Activated CD4-positive, CD25-positive, alpha-beta regulatory T cell (primary cell): ENCODE results near the gene CDC20B.
"Not testable (repeated sequence)": the region's sequence is repeated elsewhere in the genome, so short reads cannot be mapped to it uniquely, and the experiment has no call there.

Experiments used
- DNase-seq, 4 experiments: peaks; one replicate each; lab custom pipeline; 2025; lab: John Stamatoyannopoulos, UW

The CDC20B gene

DNA sequence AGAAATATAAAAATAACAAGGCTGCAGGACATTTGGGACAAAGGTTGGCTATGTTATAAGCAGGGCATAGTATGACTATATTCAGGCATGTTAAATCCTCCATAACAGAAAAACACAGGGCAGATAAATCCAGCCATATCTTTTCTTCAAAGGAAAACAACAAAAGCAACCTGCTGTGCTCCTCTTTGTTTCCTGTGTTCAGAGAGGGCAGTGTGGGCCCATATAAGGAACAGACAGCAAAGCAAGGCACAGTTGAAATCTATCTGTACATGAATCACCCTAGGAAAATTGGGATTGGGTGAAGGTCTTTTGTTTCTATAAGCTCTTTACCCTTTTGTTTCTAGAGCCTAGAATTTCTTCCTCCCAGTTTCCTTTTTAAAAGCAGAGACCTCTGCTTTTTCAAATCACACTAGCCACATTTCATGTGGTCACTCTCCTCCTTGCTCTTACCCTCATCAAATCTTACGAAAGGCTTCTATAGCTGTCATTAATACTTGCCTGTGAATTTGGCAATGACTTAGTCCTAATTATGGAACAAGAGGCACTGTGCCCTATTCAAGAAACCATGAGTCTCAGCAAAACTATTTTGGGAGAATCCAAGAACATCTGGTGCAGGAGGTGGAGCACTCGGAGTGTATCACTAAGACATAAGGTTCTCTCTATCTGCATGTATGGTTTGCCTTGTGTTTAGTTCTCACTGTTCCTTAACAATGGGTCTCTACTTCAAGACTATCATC, 68.8 kb downstream of the CDC20B start:
- DNase-seq = no peak

DNA sequence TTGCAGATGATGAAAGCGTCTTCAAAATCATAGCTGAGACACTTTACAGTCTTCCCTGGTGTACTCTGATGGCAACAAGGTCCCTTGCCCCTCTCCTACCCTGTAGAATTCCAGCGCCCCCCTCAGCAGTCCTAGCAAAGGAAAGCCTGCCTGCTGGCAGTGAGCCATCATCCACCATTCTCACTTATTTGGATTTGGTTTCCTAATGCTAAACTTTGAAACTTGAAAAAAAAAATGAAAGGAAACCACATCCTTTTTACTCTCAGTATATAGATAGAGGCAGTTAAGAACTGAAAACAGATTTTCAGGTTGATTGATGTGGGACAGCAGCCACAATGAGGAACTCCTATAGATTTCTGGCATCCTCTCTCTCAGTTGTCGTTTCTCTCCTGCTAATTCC, 70.6 kb downstream of the CDC20B start, which contains the start of gene GZMA:
Gene GZMA (plus strand): TSS at position 299 of the 400 bp plus-strand sequence. CDS start 37 bp downstream, at position 336.
- DNase-seq = no peak

DNA sequence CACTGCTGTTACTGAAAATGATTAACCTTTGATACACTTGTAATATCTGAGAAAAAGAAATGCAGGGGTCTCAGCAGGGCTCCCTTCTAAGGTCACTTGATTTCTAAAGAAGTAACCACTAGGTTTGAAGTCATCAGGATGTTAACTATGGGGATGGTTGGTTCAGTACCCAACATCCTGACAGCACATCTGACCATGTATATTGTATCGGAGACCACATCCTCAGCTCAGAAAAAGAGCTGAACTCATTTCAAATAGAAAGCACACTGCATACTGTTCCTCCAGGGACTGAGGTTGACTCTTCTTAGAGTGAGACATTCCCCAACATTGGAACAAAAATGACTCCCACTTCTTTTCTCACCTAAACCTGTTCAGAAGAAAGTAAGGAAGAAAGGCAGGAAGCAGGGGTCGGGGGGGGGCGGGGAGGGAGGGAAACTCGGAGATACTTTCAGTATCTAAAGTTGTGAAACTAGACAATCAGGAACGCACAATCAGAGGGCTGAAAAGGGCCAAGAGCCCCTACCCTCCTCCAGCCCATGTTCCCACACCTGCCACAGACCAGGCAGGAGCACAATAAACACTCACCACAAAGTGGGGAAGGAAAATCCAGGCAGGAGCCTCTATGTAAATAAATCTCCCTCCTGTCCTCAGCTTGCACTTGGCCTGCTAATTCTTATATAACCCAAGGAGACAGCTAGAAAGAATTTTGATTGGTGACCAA, 71.3 kb downstream of the CDC20B start:
- no peak for DNase-seq

DNA sequence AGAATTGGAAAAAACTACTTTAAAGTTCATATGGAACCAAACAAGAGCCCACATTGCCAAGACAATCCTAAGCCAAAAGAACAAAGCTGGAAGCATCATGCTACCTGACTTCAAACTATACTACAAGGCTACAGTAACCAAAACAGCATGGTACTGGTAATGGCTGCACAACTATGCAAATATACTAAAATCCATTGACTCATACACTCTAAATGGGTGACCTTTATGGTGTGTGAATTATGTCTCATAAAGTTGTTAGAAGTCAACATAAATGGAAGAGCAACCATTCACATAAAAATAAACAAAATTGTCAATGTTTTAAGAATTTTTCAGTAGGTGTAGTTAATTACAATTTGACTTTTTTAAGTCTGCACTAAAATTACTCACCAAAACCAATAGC, 71.8 kb downstream of the CDC20B start:
- not testable (repeated sequence) for DNase-seq

DNA sequence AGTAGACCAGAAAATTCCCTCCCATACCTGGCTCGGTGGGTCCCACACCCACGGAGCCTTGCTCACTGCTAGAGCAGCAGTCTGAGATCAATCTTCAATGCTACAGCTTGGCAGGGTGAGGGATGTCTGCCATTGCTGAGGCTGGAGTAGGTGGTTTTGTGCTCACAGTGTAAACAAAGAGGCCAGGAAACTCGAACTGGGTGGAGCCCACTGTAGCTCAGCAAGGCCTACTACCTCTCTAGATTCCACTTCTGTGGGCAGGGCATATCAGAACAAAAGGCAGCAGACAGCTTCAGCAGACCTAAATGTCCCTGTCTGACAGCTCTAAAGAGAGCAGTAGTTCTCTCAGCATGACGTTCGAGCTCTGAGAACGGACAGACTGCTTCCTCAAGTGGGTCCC, 76.1 kb downstream of the CDC20B start:
- peak in 1 of 4 experiments; percentile 18 for DNase-seq

DNA sequence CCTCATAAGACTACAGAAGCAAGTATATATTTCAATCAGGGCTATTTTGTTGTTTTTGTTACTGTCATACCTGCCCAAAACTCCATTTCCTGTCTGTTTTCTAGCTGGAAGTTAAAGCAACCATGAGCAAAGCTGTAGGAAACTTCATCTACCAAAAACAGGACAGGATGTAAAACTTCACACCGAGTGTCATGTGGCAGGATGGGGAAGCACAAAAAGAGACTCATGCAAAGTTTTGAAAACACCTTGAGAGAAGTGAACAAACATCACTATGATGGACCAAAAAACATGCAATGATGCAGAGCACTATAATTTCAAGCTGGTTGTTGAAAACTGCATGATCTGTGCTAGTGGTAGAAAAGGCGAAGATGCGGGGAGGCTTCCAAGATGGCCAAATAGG, 76.8 kb downstream of the CDC20B start:
- no peak for DNase-seq

DNA sequence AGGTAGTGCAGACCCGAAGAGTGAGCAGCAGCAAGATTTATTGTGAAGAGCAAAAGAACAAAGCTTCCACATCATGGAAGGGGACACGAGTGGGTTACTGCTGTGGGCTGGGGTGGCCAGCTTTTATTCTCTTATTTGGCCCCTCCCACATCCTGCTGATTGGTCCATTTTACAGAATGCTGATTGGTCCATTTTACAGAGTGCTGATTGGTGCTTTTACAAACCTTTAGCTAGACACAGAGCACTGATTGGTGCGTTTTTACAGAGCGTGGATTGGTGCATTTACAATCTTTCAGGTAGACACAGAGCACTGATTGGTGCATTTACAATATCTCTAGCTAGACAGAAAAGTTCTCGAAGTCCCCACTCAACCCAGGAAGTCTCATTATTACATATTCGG, 82.0 kb downstream of the CDC20B start:
- not testable (repeated sequence) for DNase-seq

DNA sequence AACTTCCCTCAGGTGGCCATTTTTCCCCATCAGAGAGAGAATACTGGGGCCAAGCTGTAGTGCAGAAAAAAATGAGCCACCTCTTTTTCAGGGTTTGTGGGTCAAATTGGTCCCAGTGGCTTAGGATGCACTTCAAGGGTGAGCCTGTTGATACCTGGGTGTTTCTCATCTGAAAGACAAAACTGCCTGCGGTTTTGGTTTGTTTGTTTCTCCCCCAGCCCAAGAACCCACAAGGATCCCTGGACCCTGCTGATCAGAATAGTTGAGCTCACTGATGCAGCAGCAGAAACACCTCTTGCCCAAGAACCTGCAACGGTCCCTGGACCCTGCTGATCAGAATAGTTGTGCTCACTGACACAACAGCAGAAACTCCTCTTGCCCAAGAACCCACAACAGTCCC, 83.7 kb downstream of the CDC20B start:
- DNase-seq = not testable (repeated sequence)

DNA sequence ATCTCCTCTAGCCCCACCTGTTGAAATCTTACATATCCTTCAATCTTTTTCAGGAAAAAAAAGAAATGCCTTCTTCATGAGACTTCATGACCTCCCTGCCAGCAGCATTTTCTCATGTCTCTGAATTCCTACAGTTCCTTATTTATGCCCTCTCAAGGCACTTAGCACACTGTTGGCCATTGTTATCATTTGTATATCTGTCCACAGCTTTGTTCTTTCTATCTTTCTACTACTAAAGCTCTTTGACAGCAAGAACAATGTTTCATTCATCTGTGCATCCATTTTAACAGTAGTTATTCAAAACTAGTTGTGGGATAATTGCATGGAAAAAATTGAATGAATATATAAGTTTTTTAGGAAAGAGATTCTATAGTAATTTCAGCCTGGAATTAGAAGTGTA, 91.4 kb downstream of the CDC20B start:
- no peak for DNase-seq

DNA sequence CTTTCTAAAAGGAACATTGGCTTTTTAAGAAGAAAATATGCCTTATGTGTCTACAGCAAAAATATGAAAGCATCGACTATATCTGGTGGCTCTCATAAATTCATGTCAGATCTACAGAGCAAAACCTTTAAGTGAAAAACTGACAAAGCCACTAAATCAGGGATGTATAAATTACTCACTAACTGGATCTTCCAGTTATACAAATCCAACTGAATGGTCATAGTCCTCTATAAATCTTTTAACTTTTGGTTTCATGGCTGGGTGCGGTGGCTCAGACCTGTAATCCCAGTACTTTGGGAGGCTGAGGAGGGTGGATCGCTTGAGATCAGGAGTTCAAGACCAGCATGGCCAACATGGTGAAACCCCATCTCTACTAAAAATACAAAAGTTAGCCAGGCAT, 99.8 kb downstream of the CDC20B start:
- DNase-seq = no peak

DNA sequence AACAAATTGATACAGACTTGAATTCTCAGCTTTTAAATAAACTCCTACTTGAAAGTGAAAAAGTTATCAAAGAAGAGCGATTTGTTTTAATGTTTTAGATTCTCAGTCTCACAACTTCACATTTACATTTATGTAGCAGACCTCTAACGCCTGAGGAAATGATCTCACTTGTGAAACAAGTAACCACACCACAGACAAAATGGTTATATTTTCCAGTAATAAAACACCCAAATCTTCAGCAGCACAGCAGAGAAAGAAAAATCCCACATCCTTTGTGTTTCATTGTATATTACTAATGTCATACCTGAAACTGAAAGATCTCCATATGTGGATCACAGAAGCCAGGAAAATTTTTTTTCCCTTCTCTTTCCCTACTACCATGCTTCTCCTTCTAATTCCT, 100.3 kb downstream of the CDC20B start:
- no peak for DNase-seq

DNA sequence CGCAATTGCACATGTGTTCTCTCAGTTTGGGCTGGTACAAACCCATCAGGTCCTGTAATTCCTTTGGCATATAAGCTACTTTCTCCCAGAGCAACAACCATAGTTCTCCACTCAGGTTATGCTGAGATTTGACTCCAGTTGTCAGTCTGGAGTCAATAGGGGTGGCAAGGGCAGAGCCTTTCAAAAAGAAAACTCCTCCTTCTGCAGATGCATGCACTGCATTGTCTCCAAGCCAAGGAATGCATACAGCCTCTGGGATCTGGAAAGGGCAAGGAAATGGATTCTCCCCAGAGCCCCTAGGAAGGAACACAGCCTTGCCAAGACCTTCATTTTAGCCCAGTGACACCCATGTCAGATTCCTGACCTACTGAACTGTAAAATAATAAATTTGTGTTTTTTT, 101.6 kb downstream of the CDC20B start:
- no peak for DNase-seq

DNA sequence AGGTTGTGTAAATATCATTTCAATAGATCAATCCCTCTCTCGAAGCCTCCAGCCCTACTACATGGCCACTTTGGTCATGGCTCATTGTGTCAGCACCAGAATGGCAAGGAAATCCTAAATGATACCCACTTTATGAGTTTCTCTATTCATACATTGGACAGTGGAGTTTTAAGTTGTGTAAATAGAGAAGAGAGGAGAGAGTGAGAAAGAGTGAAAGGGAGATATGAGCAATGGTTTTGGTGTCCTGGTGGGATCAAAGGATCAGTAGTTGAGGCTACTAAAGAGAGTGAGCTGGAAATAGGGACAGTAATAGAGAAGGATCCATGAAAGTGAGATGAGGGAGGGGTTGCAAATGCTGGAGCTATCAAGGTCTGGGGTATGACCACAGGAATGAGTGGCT, 102.0 kb downstream of the CDC20B start:
- no peak for DNase-seq

DNA sequence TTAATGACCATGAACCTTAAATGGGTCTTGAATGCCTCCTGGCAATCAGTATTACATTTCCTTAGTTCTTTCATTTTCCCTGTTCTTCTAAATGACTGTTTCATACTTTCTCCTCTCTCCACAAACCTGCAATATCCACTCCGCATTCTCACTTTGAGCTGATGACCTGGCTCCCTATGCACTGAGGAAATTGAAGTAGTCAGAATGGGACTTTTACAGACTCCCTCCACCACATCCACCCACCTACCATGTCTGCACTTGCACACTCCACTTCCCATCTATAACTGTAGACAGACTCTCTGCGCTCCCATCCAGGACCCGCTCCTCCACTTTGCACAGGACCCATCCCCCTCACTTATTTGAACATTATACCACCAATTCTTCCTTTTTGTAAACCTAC, 106.7 kb downstream of the CDC20B start:
- no peak for DNase-seq

DNA sequence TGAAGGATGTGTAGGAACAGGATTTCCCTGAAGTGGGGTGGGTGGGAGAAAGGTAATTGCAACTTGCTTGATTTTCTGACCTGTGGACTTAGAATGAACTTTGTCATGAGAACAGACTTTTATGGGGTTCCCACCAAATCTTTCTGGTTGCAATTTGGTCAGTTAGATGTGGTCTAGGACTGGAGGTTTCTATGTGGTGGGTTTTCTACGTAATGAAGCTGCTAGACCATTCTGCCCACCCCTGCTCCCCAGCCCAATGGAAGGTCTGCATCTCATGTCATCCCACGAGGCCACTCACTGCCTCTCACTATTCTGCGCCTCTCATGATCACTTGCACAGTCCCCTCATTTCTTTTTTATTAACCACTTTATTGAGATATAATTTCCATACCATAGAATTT, 108.5 kb downstream of the CDC20B start:
- DNase-seq = no peak

DNA sequence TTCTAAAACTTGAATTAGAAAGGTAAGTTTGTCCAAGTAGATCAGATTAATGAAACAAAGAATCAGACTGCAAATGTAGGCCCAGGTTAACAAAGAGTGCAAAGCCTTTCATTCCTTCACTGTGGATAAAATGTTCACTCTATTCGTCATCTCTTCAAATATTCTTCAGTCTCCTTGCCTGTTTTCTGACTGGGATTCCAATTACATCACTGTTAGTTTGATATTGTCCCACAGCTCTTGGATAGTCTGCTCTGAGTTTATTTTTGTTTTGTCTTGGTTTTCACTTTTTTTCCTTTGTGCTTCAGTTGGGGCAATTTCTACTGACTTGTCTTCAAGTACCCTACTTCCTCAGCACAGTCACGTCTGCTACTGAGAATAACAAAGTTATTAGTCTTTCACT, 109.1 kb downstream of the CDC20B start:
- DNase-seq = no peak

DNA sequence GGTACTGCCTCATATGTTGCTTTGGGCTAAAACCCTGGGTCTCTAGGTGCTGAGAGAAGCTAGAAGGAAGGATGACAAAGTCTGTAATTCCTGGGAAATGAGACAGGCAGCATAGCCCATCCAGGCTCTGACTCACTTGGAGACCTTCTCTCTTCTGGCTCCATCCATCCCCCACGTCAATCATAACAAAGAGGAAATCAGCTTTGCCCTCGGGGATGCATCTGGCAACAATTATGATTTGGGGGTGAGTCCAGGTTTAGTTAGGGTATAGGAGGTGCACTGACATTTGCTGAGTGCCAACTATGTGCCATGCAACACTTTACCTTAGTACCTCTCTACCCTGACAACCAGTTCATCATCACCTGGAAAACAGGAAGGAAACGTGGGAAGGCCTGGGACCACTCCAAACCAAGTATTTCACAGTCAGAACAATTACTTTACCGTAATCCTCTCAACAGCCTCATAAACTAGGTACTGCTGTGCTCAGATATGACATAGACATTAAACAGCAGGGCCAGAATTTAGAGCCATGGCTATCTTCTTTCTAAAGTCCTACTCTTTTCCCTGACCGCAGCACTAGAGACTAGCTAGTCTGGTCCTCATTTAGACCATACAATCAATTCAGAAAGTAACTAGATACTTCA, 109.6 kb downstream of the CDC20B start:
- DNase-seq = no peak
